Progenitor cell of endocrine pancreas (in vitro differentiated cells): ENCODE data around the gene LILRA2. TPM values are rescaled to one million over a fixed set of nuclear protein-coding genes. Genes with fewer than 3 reads are reported as not detected.

ENCODE experiments used
- DNase-seq: peaks from one replicate; pipeline ENCODE4 v3.0.0; 2021; ENCODE audit warnings: low spot score; ENCODE audit not compliant: unreplicated experiment
- H3K27ac Mint-ChIP-seq: 2 replicates; pipeline ENCODE4 v1.8.0; 2021; ENCODE audit warnings: mild to moderate bottlenecking, moderate library complexity, mixed read lengths
- H3K27me3 Mint-ChIP-seq: 2 replicates; pipeline ENCODE4 v1.8.0; 2021; ENCODE audit warnings: mixed read lengths
- H3K36me3 Mint-ChIP-seq: 2 replicates; pipeline ENCODE4 v1.8.0; 2022; ENCODE audit warnings: mixed read lengths; ENCODE audit not compliant: insufficient read depth
- H3K4me1 Mint-ChIP-seq: 2 replicates; pipeline ENCODE4 v1.8.0; 2021; ENCODE audit warnings: low read depth, mixed read lengths
- H3K4me3 Mint-ChIP-seq: 2 replicates; pipeline ENCODE4 v1.8.0; 2021; ENCODE audit warnings: low read depth, mild to moderate bottlenecking, moderate library complexity, mixed read lengths
- H3K9me3 Mint-ChIP-seq: 2 replicates; pipeline ENCODE4 v1.8.0; 2021; ENCODE audit warnings: low read depth, mixed read lengths
- total RNA-seq: library from RNA; stranded (reverse); gene quantifications from 2 replicates; pipeline ENCODE4 v1.2.1, GENCODE V29; 2021
- TF ChIP-seq, protein P1 (sequence below): fragments of 200-600 bp; sonication (generic); IDR thresholded peaks from one replicate; pipeline ENCODE4 v1.5.0; 2021; ENCODE audit warnings: antibody characterized with exemption, mild to moderate bottlenecking; ENCODE audit not compliant: unreplicated experiment

LILRA2 gene
- total RNA-seq, 1 donor from 2014 or later: not detected

DNA sequence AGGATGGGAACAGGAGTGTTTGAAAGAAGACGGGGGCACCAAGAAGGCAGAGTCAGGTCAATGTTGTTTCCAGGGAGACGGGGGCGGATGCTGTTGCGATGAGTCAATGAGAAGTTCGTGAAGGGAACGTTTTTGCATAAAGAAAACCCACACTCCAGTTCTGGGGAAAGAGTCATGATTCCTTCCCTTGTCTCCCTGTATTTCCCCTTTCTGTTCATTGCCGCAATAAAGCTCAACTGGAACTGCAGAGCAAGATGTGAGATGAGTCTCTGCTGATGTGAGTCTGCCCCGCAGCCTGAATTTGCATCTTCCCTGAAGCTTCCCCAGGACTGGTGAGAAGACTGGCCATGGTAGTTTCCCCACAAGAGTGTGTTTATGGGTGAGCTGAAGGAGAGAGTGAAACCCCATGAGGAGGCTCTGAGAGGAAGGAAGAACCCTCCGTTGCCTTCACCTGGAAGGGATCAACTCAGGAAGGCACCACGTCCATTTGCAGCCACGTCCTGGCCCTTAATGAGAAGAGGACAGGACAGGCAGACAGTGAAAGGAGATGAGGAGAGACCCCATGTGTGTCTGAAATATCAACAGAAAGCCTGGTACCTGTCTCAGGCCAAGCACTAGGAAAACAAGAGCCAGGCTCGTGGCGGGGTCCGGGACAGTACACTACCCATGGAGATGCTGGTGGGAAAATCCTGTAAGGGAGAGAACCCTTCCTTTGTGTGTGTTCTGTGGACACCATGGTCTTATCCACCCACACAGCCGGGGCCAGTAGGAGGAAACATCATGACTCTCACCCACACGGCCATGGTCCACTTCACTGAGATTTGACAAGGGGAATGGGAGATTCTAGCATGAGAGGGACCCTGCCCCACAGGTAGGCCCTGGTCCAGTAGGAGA, 33.5 kb downstream of the LILRA2 start:
- no peak for DNase-seq
- TF ChIP-seq, protein P1, sequence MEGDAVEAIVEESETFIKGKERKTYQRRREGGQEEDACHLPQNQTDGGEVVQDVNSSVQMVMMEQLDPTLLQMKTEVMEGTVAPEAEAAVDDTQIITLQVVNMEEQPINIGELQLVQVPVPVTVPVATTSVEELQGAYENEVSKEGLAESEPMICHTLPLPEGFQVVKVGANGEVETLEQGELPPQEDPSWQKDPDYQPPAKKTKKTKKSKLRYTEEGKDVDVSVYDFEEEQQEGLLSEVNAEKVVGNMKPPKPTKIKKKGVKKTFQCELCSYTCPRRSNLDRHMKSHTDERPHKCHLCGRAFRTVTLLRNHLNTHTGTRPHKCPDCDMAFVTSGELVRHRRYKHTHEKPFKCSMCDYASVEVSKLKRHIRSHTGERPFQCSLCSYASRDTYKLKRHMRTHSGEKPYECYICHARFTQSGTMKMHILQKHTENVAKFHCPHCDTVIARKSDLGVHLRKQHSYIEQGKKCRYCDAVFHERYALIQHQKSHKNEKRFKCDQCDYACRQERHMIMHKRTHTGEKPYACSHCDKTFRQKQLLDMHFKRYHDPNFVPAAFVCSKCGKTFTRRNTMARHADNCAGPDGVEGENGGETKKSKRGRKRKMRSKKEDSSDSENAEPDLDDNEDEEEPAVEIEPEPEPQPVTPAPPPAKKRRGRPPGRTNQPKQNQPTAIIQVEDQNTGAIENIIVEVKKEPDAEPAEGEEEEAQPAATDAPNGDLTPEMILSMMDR: no peak
- Mint-ChIP-seq H3K27me3 (no peaks in the 10 kb centered on the region), H3K36me3 (peaks cover 2% of the 10 kb centered on the region), H3K4me1 (no peaks in the 10 kb centered on the region), H3K9me3 (peaks cover 55% of the 10 kb centered on the region), H3K27ac (no peak overlapping the region), H3K4me3 (no peak overlapping the region)

DNA sequence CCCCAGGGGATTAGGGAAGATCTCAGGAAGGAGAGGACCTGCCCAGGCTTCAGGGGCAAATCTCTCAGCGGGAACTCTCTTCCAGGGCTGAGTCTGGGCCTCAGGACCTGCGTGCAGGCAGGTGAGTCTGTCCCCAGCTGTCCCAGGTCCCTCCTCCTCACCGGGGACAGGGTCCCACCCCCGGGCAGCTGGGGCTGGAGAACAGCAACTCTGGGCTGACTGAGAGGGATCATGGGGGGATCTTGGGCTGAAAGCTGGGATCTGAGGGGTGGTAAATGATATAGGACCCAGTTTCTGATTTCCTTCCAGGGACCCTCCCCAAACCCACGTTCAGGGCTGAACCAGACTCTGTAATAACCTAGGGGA, 34.2 kb downstream of the LILRA2 start:
- Mint-ChIP-seq H3K4me1 (no peaks in the 10 kb centered on the region), H3K4me3 (no peak overlapping the region), H3K36me3 (peaks cover 2% of the 10 kb centered on the region), H3K9me3 (peaks cover 52% of the 10 kb centered on the region), H3K27me3 (no peaks in the 10 kb centered on the region), H3K27ac (no peak overlapping the region)
- no peak for DNase-seq
- TF ChIP-seq, protein P1: no peak

DNA sequence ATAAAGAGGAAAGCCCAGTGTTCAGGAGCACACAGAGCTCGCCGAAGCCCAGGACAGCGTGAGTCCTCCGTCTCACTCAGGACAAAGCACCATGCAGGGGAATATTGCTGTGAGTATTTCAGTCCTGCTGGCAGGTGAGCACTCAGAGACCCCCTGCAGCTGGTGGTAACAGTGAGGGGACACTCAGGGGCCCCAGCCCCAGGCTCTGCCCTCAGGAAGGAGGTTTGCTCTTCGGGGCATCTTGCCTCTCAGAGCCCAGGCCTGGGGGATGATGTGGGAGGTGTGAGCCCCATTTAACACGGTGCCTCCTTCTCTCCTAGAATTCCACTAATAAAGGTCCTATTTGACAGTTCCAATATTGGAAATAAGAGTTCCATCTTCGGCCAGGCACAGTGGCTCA, 34.6 kb downstream of the LILRA2 start:
- H3K27me3 Mint-ChIP-seq: no peaks in the 10 kb centered on the region
- H3K4me3 Mint-ChIP-seq: no peak overlapping the region
- H3K27ac Mint-ChIP-seq: no peak overlapping the region
- H3K4me1 Mint-ChIP-seq: no peaks in the 10 kb centered on the region
- TF ChIP-seq, protein P1: no peak
- DNase-seq: no peak
- H3K36me3 Mint-ChIP-seq: peaks cover 2% of the 10 kb centered on the region
- peaks cover 50% of the 10 kb centered on the region for H3K9me3 Mint-ChIP-seq

DNA sequence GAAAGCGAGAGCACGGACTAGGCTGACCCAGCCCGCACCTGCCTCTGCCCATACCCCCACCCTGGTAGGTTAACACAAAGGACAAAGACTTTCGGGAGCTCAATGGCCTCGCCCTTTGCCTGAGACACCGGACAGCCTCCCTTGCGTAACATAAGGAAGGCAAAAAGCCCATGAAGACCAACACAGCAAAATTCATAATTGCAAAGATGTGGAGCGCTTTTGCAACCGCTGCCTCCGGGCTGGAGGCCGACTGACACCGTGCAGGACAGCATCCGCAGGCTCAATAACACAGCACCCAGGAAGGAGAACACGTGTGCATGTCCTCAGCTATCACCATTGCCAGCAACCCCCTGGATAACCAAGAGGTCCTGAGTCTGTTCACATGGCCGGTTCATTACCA, 35.2 kb downstream of the LILRA2 start:
- H3K4me1 Mint-ChIP-seq: no peaks in the 10 kb centered on the region
- peaks cover 6% of the 10 kb centered on the region for H3K36me3 Mint-ChIP-seq
- H3K27ac Mint-ChIP-seq: no peak overlapping the region
- TF ChIP-seq, protein P1: no peak
- no peak for DNase-seq
- H3K4me3 Mint-ChIP-seq: no peak overlapping the region
- H3K9me3 Mint-ChIP-seq: peaks cover 53% of the 10 kb centered on the region
- H3K27me3 Mint-ChIP-seq: no peaks in the 10 kb centered on the region

DNA sequence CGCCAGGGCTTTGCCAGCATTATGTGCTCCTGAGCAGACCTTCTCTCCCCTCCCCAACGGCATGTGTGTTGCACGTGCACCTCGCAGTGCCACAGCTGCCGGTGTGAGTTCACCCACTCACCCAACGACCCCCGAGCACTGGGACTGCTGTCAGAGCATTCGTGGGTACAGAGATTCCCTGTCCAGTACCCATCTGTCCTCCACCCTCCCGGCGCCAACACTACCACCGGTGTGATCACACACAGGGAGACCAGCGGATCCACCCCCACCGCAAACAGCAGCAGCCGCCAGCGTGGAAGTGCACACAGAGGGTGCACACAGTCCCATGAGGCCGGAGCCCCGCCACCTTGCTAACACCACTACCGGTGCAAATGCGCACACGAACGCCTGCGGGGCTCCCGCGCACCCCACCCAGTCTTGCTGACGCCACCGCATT, 35.8 kb downstream of the LILRA2 start:
- Mint-ChIP-seq H3K9me3 (peaks cover 53% of the 10 kb centered on the region), H3K27ac (no peak overlapping the region)

More for the DNA sequence above, 35.8 kb downstream of the LILRA2 start:
- Mint-ChIP-seq H3K4me3 (no peak overlapping the region), H3K36me3 (peaks cover 6% of the 10 kb centered on the region), H3K4me1 (no peaks in the 10 kb centered on the region), H3K27me3 (no peaks in the 10 kb centered on the region)
- TF ChIP-seq, protein P1: no peak
- no peak for DNase-seq
